Neuronal stem cell (in vitro differentiated cells): Measurements from ENCODE around the gene SMYD3.
"Not testable (repeated sequence)": the region's sequence is repeated elsewhere in the genome, so short reads cannot be mapped to it uniquely, and the experiment has no call there.

Experiments used
- DNase-seq: peaks from one replicate; pipeline ENCODE4 v3.0.0-alpha.2; 2013; ENCODE audit warnings: low spot score
- H2AFZ ChIP-seq: one replicate; pipeline ENCODE4 v1.6.1; 2013; ENCODE audit warnings: mild to moderate bottlenecking, low read length, inconsistent platforms
- H2AK5ac ChIP-seq: 2 replicates; pipeline ENCODE4 v1.6.1; 2013; ENCODE audit warnings: low read depth, mild to moderate bottlenecking, inconsistent platforms, low read length, moderate library complexity, mixed read lengths
- H2BK120ac ChIP-seq: 2 replicates; pipeline ENCODE4 v1.6.1; 2013; ENCODE audit warnings: low read depth, mild to moderate bottlenecking, inconsistent platforms, low read length, moderate library complexity, mixed read lengths
- H2BK12ac ChIP-seq: one replicate; pipeline ENCODE4 v1.6.1; 2013; ENCODE audit warnings: low read length, inconsistent platforms
- H2BK15ac ChIP-seq: 2 replicates; pipeline ENCODE4 v1.6.1; 2013; ENCODE audit warnings: mild to moderate bottlenecking, low read length, inconsistent platforms, mixed read lengths
- H2BK5ac ChIP-seq: one replicate; pipeline ENCODE4 v1.6.1; 2013; ENCODE audit warnings: inconsistent platforms, mild to moderate bottlenecking, low read length, moderate library complexity
- H3K14ac ChIP-seq: one replicate; pipeline ENCODE4 v1.6.1; 2013; ENCODE audit warnings: low read length, inconsistent platforms
- H3K18ac ChIP-seq: 2 replicates; pipeline ENCODE4 v1.6.1; 2013; ENCODE audit warnings: low read length, inconsistent platforms
- H3K23ac ChIP-seq: 2 replicates; pipeline ENCODE4 v1.6.1; 2013; ENCODE audit warnings: low read depth, mild to moderate bottlenecking, mixed read lengths, low read length, inconsistent platforms; ENCODE audit not compliant: poor library complexity
- H3K27ac ChIP-seq: replicated peaks from 3 replicates; pipeline ENCODE4 v1.5.1; 2013; ENCODE audit warnings: low read length, inconsistent platforms
- H3K27me3 ChIP-seq, 3 experiments: 2 replicates each; pipeline ENCODE4 v1.6.1; 2013; ENCODE audit warnings: low read length in 3 of 3, mild to moderate bottlenecking in 2 of 3, inconsistent platforms in 1 of 3, low read depth in 1 of 3, mixed read lengths in 1 of 3, moderate library complexity in 1 of 3; ENCODE audit not compliant: control insufficient read depth in 3 of 3, insufficient read depth in 3 of 3
- H3K36me3 ChIP-seq, 2 donors: replicated peaks in 1 of 2; 2 replicates each; pipeline ENCODE4 v1.6.1; 2013; ENCODE audit warnings: low read length in 2 of 2; ENCODE audit not compliant: control insufficient read depth in 2 of 2, insufficient read depth in 2 of 2
- H3K4ac ChIP-seq: 2 replicates; pipeline ENCODE4 v1.6.1; 2013; ENCODE audit warnings: inconsistent platforms, mild to moderate bottlenecking, low read length, moderate library complexity
- H3K4me1 ChIP-seq, 2 donors: 1 replicate in 1 of 2; 2 replicates in 1 of 2; pipeline ENCODE4 v1.6.1; 2013; ENCODE audit warnings: low read length in 2 of 2, low read depth in 1 of 2; ENCODE audit not compliant: control insufficient read depth in 2 of 2, insufficient read depth in 1 of 2
- H3K4me2 ChIP-seq: one replicate; pipeline ENCODE4 v1.6.1; 2013; ENCODE audit warnings: mild to moderate bottlenecking, low read length, inconsistent platforms; ENCODE audit not compliant: insufficient read depth, poor library complexity, severe bottlenecking
- H3K4me3 ChIP-seq, 2 donors: 2 replicates each; pipeline ENCODE4 v1.5.1; 2013; ENCODE audit warnings: low read length in 2 of 2, mild to moderate bottlenecking in 2 of 2, inconsistent platforms in 1 of 2, moderate library complexity in 1 of 2
- H3K79me1 ChIP-seq: one replicate; pipeline ENCODE4 v1.6.1; 2013; ENCODE audit warnings: low read depth, mild to moderate bottlenecking, inconsistent platforms, low read length, moderate library complexity
- H3K9ac ChIP-seq: one replicate; pipeline ENCODE4 v1.6.1; 2013; ENCODE audit warnings: mild to moderate bottlenecking, low read depth, low read length, inconsistent platforms; ENCODE audit not compliant: poor library complexity
- H3K9me3 ChIP-seq, 2 donors: replicated peaks in 1 of 2; 2 replicates each; pipeline versions ENCODE3 to v1.6.1; 2013; ENCODE audit warnings: low read length in 2 of 2, mild to moderate bottlenecking in 2 of 2, inconsistent platforms in 1 of 2, low read depth in 1 of 2, mixed read lengths in 1 of 2, moderate library complexity in 1 of 2; ENCODE audit not compliant: control insufficient read depth in 2 of 2, insufficient read depth in 1 of 2
- H4K8ac ChIP-seq: one replicate; pipeline ENCODE4 v1.6.1; 2013; ENCODE audit warnings: low read depth, mild to moderate bottlenecking, inconsistent platforms, low read length, moderate library complexity
- H4K91ac ChIP-seq: one replicate; pipeline ENCODE4 v1.6.1; 2013; ENCODE audit warnings: low read length, low read depth, mild to moderate bottlenecking, inconsistent platforms; ENCODE audit not compliant: poor library complexity
- WGBS, 2 donors: extraction: QIAGEN DNeasy Blood & Tissue Kit; methylation state at CpG; one replicate each; pipeline ENCODE4 v1.1.7; 2013; ENCODE audit warnings: missing lambda C conversion rate in 2 of 2, mixed read lengths in 1 of 2; ENCODE audit not compliant: insufficient read length in 2 of 2, insufficient replicate concordance in 1 of 2; ENCODE audit errors: extremely low coverage in 2 of 2; 5-methylcytosine and 5-hydroxymethylcytosine counted together

The SMYD3 gene

DNA sequence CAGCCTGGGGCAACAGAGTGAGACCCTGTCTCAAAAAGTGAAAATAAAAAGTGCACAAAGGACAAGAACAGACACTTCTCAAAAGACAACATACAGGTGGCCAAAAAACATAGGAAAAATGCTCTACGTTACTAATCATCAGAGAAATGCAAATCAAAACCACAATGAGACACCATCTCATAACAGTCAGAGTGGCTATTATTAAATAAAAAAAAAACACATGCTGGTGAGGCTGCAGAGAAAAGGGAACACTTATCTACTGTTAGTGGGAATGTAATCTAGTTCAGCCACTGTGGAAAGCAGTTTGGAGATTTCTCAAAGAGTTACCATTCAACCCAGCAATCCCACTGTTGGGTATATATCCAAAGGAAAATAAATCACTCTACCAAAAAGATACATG, 173.2 kb downstream of the SMYD3 start:
- DNase-seq = no peak
- H3K27ac ChIP-seq = no peak overlapping the region
- no peak overlapping the region for H2BK15ac ChIP-seq
- no peak overlapping the region for H3K4ac ChIP-seq
- no peak overlapping the region for H4K91ac ChIP-seq
- no peaks in the 10 kb centered on the region for H3K79me1 ChIP-seq
- no peaks in the 10 kb centered on the region for H3K9me3 ChIP-seq
- H2BK120ac ChIP-seq = no peak overlapping the region
- no peaks in the 10 kb centered on the region for H3K27me3 ChIP-seq
- no peaks in the 10 kb centered on the region for H3K36me3 ChIP-seq
- WGBS, 2 donors = no CpG with 5 or more reads among the region's 1 CpG
- no peak overlapping the region for H2AK5ac ChIP-seq
- H3K18ac ChIP-seq = no peak overlapping the region
- no peak overlapping the region for H3K4me2 ChIP-seq
- H3K9ac ChIP-seq = no peak overlapping the region
- H3K14ac ChIP-seq = no peak overlapping the region
- no peaks in the 10 kb centered on the region for H3K4me1 ChIP-seq
- no peak overlapping the region for H2AFZ ChIP-seq
- H3K23ac ChIP-seq = no peak overlapping the region
- no peak overlapping the region for H2BK12ac ChIP-seq
- no peak overlapping the region for H4K8ac ChIP-seq
- H3K4me3 ChIP-seq = no peak overlapping the region
- no peak overlapping the region for H2BK5ac ChIP-seq

DNA sequence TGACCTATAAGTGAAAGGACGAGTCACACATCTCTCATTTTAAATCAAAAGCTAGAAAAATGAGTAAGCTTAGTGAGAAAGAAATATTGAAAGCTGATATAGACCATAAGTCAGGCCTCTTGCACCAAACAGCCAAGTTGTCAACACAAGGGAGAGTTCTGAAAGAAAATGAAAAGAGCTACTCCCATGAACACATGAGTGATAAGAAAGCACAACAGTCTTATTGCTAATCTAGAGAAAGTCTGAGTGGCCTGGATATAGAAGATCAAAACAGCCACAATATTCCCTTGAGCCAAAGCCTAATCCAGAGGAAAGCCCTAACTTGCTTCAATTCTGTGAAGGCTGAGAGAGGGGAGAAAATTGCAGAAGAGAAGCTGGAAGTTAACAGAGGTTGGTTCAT, 175.0 kb downstream of the SMYD3 start:
- Histone ChIP-seq H2AFZ (no peak overlapping the region), H4K8ac (no peak overlapping the region), H3K18ac (no peak overlapping the region), H2AK5ac (no peak overlapping the region), H2BK120ac (no peak overlapping the region), H3K27me3 (no peaks in the 10 kb centered on the region), H3K9ac (no peak overlapping the region), H3K4me2 (no peak overlapping the region), H2BK15ac (no peak overlapping the region), H3K14ac (no peak overlapping the region), H3K79me1 (no peaks in the 10 kb centered on the region), H3K27ac (no peak overlapping the region), H2BK5ac (no peak overlapping the region), H3K9me3 (no peaks in the 10 kb centered on the region), H3K4me3 (no peak overlapping the region), H4K91ac (no peak overlapping the region), H3K4me1 (no peaks in the 10 kb centered on the region), H2BK12ac (no peak overlapping the region), H3K4ac (no peak overlapping the region), H3K36me3 (no peaks in the 10 kb centered on the region), H3K23ac (no peak overlapping the region)
- DNase-seq = no peak
- WGBS, 2 donors = no CpG with 5 or more reads among the region's 1 CpG

DNA sequence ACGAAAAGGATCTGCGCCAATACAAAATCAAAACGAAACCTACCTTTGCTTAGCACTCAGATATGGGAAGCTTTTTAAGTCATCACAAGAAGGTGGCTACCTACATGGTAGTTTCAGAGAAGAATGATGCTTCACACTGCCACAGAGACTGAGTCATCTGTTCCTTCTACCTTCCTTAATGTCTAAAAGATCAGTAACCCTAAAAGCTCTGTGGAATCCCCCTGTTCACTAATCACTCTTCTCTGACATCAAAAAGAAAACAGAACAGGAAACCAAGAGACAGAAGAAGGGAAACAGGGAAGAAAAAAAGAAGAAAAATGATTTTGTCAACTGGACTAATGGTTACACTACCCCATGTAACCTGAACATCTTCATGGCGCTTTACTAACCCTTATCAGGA, 177.2 kb downstream of the SMYD3 start:
- Histone ChIP-seq H3K4me2 (no peak overlapping the region), H2BK15ac (no peak overlapping the region), H3K14ac (no peak overlapping the region), H3K9ac (no peak overlapping the region), H2BK12ac (no peak overlapping the region), H2BK5ac (no peak overlapping the region), H3K4me3 (no peak overlapping the region), H3K4ac (no peak overlapping the region), H2AK5ac (no peak overlapping the region), H3K9me3 (no peaks in the 10 kb centered on the region), H4K91ac (no peak overlapping the region), H3K27me3 (no peaks in the 10 kb centered on the region), H3K36me3 (no peaks in the 10 kb centered on the region), H3K79me1 (no peaks in the 10 kb centered on the region), H2BK120ac (no peak overlapping the region), H2AFZ (no peak overlapping the region), H3K18ac (no peak overlapping the region), H3K27ac (no peak overlapping the region), H4K8ac (no peak overlapping the region), H3K4me1 (no peaks in the 10 kb centered on the region), H3K23ac (no peak overlapping the region)
- no peak for DNase-seq
- WGBS, 2 donors = no CpG with 5 or more reads among the region's 4 CpGs

DNA sequence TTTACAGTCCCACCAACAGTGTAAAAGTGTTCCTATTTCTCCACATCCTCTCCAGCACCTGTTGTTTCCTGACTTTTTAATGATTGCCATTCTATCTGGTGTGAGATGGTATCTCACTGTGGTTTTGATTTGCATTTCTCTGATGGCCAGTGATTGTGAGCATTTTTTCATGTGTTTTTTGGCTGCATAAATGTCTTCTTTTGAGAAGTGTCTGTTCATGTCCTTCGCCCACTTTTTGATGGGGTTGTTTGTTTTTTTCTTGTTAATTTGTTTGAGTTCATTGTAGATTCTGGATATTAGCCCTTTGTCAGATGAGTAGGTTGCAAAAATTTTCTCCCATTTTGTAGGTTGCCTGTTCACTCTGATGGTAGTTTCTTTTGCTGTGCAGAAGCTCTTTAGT, 177.8 kb downstream of the SMYD3 start:
- H3K4me2 ChIP-seq, H3K36me3 ChIP-seq, H2BK5ac ChIP-seq, H2BK120ac ChIP-seq, H3K79me1 ChIP-seq, DNase-seq, H2AFZ ChIP-seq, H3K4ac ChIP-seq, H3K9ac ChIP-seq, H3K27me3 ChIP-seq, H3K18ac ChIP-seq, H3K4me3 ChIP-seq, H3K9me3 ChIP-seq, H4K8ac ChIP-seq, H3K14ac ChIP-seq, H3K4me1 ChIP-seq, H3K23ac ChIP-seq, H4K91ac ChIP-seq, H2BK15ac ChIP-seq, H2BK12ac ChIP-seq, H2AK5ac ChIP-seq, H3K27ac ChIP-seq: not testable (repeated sequence)
- WGBS, 2 donors = no CpG with 5 or more reads among the region's 1 CpG
